ENCODE results near the gene IL3. TPM values are rescaled to one million over a fixed set of nuclear protein-coding genes. Genes with fewer than 3 reads are reported as not detected.

Gene IL3
- total RNA-seq, 4 donors from 2014 or later, result not detected

DNA sequence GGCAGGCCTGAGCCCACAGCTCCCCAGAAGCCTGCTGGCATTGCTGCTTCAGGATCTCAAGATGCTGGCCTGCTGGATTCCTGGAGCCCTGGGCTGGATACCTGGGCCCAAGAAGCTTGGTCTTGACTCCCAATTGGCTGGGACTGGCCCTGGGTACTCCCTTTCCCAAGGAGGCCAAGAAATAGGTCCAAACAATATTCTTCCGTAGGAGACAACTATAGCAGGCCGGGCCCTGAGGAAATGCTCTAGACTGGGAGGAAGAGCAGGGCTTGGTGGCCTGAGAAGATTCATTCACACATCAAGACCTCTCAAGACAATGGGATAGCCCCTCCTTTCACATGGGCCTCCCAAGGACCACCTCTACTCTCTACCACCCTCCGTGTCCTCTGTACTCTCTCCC lies 21.0 kb downstream of the IL3 start:
- no peak overlapping the region for H3K4me3 ChIP-seq
- TF ChIP-seq, protein P1, sequence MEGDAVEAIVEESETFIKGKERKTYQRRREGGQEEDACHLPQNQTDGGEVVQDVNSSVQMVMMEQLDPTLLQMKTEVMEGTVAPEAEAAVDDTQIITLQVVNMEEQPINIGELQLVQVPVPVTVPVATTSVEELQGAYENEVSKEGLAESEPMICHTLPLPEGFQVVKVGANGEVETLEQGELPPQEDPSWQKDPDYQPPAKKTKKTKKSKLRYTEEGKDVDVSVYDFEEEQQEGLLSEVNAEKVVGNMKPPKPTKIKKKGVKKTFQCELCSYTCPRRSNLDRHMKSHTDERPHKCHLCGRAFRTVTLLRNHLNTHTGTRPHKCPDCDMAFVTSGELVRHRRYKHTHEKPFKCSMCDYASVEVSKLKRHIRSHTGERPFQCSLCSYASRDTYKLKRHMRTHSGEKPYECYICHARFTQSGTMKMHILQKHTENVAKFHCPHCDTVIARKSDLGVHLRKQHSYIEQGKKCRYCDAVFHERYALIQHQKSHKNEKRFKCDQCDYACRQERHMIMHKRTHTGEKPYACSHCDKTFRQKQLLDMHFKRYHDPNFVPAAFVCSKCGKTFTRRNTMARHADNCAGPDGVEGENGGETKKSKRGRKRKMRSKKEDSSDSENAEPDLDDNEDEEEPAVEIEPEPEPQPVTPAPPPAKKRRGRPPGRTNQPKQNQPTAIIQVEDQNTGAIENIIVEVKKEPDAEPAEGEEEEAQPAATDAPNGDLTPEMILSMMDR (IDR thresholded peaks at IDR 0.05), result no peak
- no peak for TF ChIP-seq POLR2A (IDR thresholded peaks at IDR 0.05)
- WGBS, 2 donors, result 95 to 100% methylated on average over 1 to 3 of the region's 3 CpGs
- H3K36me3 ChIP-seq, result no peaks in the 10 kb centered on the region
- intact Hi-C loops (cut with DNase I), result no loop called here
- no peak for DNase-seq
- H3K9me3 ChIP-seq, result no peaks in the 10 kb centered on the region
- no peaks in the 10 kb centered on the region for H3K27me3 ChIP-seq
- peaks cover 0 to 9% (median 8%) of the 10 kb centered on the region in 3 donors for H3K4me1 ChIP-seq
- no peak overlapping the region for H3K27ac ChIP-seq

DNA sequence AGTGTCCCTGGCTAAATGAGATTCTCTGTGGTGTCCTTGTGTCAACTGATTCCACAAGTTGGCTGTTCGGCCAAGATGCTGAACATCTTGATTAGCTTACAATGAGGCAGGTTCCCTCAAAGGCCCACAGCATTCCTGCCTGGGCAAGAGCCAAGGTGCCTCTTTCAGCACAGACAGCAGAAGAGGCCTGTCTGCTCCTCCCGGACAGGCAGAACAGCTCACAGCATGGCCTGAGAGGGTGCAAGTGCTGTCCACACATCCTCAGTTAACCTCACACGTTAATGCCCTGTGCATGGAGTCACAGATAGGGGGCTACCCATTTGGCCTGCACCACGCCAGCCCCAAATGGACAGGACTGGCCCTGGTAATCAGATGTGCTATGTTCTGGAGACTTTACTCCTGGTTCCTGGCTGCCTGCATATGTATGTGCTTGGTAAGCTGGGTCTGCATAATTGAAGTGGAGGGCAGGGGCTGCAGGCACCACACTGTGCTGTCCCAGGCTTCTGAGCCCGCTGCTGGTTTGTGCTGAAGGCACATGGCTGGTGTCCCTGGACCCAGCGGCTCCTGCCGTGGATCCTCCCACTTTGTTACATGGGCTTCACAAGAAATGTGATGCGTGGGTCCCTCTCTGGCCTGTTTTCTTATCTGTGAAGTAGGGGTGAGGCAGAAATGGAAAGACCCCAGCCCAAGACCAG lies 22.0 kb downstream of the IL3 start:
- H3K27me3 ChIP-seq, result no peaks in the 10 kb centered on the region
- no peak overlapping the region for H3K27ac ChIP-seq
- no peak for DNase-seq
- H3K36me3 ChIP-seq, result no peaks in the 10 kb centered on the region
- WGBS, 2 donors, result 71 to 78% methylated on average over 1 to 7 of the region's 8 CpGs
- TF ChIP-seq, protein P1 (IDR thresholded peaks at IDR 0.05), result no peak
- no peak for TF ChIP-seq POLR2A (IDR thresholded peaks at IDR 0.05)
- intact Hi-C loops (cut with DNase I), result no loop called here
- no peak overlapping the region for H3K4me3 ChIP-seq
- no peaks in the 10 kb centered on the region for H3K9me3 ChIP-seq
- peaks cover 0 to 13% (median 9%) of the 10 kb centered on the region in 3 donors for H3K4me1 ChIP-seq

DNA sequence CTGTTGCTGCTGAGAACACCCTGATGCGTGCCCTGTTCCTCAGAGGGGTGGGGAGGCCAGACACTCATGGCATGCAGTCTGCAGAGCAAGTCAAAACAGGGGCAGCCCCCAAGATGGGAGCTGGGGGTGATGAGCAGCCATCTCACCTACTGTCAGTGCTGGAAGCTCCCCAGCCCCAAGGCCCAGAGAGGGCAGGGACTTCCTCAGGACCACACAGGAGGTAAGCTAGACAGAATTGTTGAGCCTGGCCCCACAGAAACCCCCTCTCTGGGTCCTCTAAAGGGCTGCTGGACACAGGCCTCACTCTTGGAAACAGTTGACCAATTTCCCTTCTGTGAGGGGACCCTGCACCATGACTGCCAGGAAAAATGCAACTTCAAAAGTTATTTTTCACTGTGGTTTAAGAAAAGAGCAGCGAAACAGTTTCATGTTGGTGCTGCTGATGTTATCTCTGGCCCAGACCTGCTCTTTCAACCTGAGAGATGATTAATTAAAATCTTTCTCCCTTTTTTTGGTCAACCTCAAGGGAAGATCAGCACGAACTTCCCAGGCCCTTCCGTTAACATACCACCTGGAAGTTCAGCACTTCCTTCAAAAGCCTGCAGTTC lies 22.7 kb downstream of the IL3 start:
- Histone ChIP-seq H3K9me3 (no peaks in the 10 kb centered on the region), H3K4me3 (no peak overlapping the region), H3K27ac (no peak overlapping the region), H3K4me1 (peaks cover 0 to 13% (median 9%) of the 10 kb centered on the region in 3 donors), H3K27me3 (no peaks in the 10 kb centered on the region), H3K36me3 (no peaks in the 10 kb centered on the region)
- WGBS, 2 donors, result 72 to 82% methylated on average over 4 of the region's 4 CpGs
- no peak for TF ChIP-seq POLR2A (IDR thresholded peaks at IDR 0.05)
- TF ChIP-seq, protein P1 (IDR thresholded peaks at IDR 0.05), result no peak
- DNase-seq, result no peak
- intact Hi-C loops (cut with DNase I), result no loop called here

DNA sequence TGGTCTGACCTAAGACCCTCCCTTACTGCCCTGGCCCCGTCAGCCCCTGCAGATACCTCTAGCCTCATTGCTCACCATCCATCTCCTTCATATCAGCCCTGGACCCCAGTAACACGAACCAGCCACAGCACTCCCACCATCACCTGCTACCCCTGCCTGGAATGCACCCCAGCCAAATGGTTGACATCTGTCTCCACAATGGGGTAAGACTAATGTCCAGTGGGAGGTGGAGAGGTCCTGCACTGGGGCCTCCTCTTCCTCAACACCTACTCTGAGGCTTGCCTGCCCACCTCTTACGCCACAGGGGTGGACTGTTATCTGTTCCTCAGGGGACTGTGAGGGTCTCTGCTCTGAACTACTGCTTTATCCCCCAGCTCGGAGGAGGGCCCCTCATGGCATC lies 25.2 kb downstream of the IL3 start:
- H3K27ac ChIP-seq, result no peak overlapping the region
- peaks cover 0 to 17% (median 9%) of the 10 kb centered on the region in 3 donors for H3K4me1 ChIP-seq
- DNase-seq, result no peak
- no peaks in the 10 kb centered on the region for H3K36me3 ChIP-seq
- WGBS, 2 donors, result 81 to 88% methylated on average over 2 to 3 of the region's 4 CpGs
- no peaks in the 10 kb centered on the region for H3K27me3 ChIP-seq
- no peaks in the 10 kb centered on the region for H3K9me3 ChIP-seq
- TF ChIP-seq, protein P1 (IDR thresholded peaks at IDR 0.05), result no peak
- no peak for TF ChIP-seq POLR2A (IDR thresholded peaks at IDR 0.05)
- intact Hi-C loops (cut with DNase I), result no loop called here
- H3K4me3 ChIP-seq, result no peak overlapping the region

DNA sequence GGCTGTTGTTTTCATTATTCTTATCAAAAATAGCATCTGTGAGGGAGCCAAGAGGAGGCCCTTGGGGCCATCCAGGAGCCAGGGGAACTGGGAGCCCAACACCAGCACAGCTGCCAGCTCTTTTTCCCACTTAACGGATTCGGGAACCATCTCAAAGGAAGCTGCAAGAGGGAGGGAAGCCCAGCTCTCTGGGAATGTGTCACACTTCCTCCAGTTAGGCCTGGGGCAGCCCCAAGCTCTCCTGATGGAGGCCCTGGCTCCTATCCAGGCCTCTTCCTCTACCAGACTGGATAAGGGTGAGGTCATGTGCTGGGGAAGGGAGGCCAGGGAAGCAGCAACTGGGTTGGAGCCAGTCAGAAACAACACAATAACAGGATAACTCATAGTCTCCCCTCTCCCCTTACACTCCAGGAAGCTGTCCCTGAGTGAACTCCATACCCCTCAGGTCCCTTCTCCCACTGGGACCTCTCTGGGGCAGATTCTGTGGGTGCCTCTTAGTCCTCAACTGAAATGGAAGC lies 25.9 kb downstream of the IL3 start:
- H3K27ac ChIP-seq, result no peak overlapping the region
- DNase-seq, result peak; percentile 5

More for the DNA sequence above, 25.9 kb downstream of the IL3 start:
- Histone ChIP-seq H3K27me3 (no peaks in the 10 kb centered on the region), H3K36me3 (no peaks in the 10 kb centered on the region), H3K4me3 (no peak overlapping the region), H3K4me1 (peaks cover 0 to 17% (median 9%) of the 10 kb centered on the region in 3 donors), H3K9me3 (no peaks in the 10 kb centered on the region)
- WGBS, 2 donors, result 22 to 25% methylated on average over 2 of the region's 2 CpGs
- no peak for TF ChIP-seq POLR2A (IDR thresholded peaks at IDR 0.05)
- TF ChIP-seq, protein P1 (IDR thresholded peaks at IDR 0.05), result no peak
- intact Hi-C loops (cut with DNase I), result no loop called here
